HG02885 (cell line): Measurements from ENCODE around the gene TMEM161A.

Experiments used
- ATAC-seq: cut with Tn5 transposase; IDR thresholded peaks from one replicate; pipeline ENCODE4 v1.9.1; 2021; ENCODE audit warnings: mild to moderate bottlenecking; ENCODE audit not compliant: unreplicated experiment, poor library complexity

TMEM161A gene

DNA sequence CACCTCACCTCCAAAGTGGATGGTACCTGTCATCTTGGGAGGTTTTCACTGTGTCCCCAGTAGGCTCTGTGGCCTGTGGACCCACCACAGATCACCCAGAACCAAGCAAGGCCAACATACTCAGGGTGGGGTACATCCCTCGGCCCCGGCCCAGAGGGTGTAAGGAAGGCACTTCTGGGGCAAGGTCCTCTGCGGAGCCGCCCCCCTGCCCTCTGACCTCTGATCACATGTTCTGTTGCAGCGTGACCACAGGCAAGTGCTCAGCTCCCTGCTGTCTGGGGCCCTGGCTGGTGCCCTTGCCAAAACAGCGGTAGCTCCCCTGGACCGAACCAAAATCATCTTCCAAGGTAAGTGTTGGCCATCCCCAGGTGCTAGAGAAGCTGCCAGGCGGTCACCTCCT lies 36.7 kb downstream of the TMEM161A start:
- ATAC-seq, result no peak

DNA sequence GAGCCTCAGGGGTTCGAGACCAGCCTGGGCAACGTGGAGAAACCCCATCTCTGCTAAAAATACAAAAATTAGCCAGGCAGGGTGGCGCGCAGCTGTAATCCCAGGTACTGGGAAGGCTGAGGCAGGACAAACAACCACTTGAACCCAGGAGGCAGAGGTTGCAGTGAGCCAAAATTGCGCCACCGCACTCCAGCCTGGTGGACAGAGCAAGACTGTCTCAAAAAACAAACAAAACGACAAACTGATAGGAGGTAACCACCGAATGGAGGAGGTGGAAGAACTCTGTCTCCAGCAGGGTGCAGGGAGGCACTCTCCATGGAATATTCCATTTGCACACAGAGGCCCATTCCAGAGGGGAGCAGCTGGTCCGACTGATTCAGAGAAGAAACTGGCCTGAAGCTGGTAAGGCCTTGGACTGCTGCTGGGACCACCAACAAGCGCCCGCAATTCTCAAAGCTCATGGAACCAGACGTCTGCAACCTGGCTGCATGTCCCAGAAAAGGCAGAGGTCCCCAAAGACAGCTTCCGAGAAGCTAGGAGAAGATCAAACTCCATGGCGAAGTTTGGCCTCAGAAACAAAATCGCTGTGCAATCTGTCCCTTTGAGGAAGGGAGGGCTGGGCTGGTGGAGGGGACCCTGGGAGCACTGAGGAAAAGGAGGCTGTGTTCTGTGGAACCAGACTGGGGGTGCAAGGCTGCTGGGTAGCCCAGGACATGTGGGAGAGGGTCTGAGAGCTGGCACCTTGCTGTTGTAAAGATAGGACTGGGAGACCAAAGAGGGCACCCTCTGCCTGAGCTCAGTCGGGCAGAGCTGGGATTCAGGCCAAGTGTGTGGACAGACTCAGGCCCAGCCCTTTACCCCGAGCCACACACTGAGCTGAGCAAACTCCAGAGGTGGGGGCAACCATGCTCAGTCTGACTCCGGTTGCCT lies 39.3 kb downstream of the TMEM161A start:
- ATAC-seq, result no peak

- no peak for ATAC-seq
Measured at GRCh38 chr19:19098084-19098702, 40.1 kb downstream of the TMEM161A start.

DNA sequence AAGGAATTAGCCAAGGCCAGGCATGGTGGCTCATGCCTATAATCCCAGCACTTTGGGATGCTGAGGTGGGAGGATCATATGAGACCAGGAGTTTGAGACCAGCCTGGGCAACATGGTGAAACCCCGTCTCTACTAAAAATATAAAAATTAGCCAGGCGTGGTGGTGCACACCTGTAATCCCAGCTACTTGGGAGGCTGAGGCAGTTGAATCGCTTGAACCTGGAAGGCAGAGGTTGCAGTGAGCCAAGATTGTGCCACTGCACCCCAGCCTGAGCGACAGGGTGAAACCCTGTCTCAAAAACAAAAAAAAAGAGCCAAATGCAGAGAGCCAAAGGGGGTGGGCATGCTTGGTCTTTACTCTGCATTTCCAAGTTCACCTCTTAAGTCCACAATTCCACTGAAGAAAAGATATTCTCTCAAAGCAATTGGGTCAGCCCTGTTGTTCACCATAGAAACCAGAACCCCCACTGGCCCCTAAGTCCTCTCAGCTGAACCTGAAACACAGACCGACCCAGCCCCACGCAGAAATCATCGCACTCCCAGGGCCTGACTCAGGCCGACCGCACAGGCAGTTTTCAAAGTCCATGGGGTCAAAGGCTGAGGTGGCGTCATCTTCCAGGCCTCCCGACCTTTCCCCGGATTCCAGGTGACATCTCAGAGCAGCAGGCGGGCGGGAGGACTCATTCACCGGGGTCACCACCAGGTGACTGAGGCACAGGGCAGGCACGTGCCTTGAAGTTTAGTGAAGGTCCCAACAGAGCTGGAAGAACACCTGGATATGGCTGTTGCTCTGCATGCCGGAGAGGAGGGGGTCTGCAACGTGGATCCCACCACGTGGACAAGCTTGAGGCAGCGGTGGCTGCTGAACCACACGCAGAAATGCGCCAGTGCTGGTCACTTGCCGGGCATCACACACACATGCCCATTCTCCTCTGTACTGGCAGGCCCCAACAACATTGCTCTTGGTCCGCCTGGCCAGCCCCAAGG lies 41.3 kb downstream of the TMEM161A start:
- ATAC-seq, result no peak

DNA sequence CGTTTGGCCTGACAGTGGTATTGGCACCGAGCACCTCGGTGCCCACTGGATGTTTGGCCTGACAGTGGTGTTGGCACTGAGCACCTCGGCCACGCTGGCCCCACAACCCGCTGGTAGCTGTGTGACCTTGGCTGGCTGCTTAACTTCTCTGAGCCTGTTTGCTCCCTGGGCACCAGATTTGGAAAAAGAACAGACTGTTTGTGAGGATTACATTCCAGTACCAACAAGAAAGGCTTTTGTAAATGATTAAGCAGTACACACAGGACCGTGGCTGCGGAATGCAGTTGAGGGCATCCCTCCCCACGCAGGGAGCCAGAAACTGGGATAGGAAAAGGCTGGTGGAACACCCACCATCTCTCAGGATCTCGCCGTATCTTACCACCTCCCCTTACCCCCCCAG lies 42.6 kb downstream of the TMEM161A start:
- no peak for ATAC-seq

- ATAC-seq, result no peak
Measured at GRCh38 chr19:19094513-19094912, 43.8 kb downstream of the TMEM161A start.

DNA sequence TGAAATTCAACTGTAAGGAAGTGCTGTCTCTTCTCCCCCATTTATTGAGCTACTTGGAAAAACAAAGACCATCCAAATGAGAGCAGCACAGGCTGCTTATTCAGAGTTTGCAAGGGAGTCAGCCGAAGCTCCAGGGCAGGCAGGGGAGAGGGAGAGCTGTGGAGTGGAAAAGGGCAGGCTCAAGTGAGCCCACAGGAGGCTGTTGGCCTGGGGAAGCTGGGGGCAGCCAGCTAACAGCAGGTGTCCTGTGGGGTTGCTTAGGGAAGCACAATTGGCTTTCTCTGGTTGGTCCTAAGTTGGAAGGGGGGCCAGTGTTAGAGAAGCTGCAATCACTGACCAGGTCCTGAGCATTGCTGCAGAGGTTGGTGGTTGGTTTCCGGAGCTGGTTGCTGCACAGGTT lies 50.6 kb downstream of the TMEM161A start:
- ATAC-seq, result no peak

DNA sequence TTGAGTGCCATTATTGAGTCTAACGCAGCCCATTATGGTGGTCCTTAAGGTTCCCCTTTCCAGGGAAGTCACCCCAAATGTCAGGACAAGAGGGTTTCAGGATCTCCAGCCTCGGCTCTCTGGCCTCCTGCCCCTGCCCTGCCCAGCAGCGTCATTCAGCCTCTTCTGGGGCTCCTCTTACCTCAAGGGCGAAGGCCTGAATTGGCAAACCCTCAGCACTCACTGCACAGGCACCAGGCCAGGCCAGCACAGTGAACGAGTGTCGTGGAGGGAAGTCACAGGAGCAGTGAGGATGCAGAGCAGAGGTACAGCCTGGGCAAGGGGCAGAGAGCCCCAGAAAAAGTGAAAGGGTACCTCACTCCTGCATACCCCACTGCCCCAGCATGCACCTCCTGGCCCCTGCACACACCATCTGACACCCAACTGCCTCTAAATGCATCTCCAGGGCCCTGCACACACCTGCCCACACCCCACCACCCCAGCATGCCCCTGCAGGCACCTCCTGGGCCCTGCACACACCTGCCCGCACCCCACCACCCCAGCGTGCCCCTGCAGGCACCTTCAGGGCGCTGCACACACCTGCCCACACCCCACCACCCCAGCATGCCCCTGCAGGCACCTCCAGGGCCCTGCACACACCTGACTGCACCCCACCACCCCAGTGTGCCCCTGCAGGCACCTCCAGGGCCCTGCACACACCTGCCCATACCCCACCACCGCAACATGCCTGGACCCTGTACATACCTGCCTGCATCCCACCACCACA lies 54.7 kb downstream of the TMEM161A start:
- no peak for ATAC-seq

DNA sequence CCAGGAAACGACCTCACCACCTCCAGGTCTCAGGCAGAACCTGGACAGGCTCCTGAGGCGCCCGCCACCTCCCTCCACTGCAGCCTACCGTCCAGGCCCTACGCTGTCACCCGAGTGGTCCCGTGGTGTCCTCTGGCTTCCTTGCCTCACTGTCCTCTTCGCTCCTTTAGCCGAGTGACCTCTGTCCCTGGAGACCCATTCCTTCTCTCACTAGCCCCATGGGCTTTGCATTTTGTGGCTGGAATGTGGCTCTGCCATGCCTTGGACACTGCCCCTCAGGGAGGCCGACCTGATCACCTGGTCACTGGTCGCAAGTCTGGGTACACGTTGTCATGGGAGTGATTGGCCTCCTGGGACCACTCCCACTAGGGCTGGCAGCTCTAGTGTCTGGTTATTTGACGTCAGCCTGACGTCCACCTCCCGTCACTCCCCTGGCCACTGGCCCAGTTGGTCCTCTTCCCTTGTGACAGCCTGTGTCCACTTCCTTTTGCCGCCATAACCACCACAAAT lies 56.6 kb downstream of the TMEM161A start:
- no peak for ATAC-seq

DNA sequence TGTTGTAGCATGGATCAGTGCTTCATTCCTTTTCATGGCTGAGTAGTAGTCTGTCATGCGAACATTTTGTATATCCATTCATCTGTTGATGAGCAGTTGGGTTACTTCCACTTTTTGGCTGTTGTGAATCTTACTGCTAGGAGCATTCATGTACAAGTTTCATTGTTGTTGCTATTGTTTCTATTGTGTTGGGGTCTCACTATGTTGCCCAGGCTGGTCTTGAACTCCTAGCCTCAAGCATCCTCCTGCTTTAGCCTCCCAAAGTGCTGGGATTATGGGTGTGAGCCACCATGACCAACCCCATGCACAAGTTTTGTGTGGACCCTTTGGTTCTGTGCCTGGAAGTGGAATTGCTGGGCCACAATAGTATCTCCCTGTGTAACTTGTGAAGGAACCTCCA lies 58.7 kb downstream of the TMEM161A start:
- no peak for ATAC-seq

- ATAC-seq, result no peak
Measured at GRCh38 chr19:19078801-19079200, 59.5 kb downstream of the TMEM161A start.

DNA sequence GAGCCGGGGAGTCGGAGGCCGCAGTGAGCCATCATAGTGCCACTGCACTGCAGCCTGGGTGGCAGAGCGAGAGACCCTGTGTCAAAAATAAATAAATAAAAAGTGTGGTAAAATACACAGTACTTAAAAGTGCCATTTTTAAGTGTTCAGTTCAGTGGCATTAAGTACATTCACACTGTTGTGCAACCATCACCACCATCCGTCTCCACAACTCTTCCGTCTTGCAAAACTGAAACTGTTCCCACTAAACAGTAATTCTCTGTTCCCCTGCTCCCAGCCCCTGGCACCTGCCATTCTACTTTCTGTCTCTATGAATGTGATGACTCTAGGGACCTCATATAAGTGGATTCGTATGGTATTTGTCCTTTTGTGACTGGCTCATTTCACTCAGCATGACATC lies 61.2 kb downstream of the TMEM161A start:
- ATAC-seq, result no peak

DNA sequence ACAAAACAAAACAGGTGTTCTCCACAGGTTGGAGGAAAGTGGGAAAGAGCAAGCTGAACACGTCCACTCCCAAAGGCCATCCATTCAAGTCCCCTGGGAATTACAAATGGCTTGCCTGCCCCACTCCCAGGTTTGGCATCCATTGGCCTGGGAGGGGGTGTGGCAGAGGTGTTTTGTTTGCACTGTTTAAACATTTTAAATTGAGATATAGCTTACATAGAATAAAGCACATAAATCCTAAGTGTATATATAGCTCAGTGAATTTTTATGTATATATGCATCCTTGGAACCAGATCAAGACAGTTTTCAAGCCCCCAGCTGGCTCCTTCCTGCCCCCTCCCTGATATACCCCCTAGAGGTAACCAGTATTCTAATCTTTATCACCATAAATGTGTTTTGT lies 61.8 kb downstream of the TMEM161A start:
- no peak for ATAC-seq

GRCh38 chr19:19075126-19075525 lies 63.2 kb downstream of the TMEM161A start:
- no peak for ATAC-seq

- no peak for ATAC-seq
Measured at GRCh38 chr19:19074196-19074882, 63.9 kb downstream of the TMEM161A start.

DNA sequence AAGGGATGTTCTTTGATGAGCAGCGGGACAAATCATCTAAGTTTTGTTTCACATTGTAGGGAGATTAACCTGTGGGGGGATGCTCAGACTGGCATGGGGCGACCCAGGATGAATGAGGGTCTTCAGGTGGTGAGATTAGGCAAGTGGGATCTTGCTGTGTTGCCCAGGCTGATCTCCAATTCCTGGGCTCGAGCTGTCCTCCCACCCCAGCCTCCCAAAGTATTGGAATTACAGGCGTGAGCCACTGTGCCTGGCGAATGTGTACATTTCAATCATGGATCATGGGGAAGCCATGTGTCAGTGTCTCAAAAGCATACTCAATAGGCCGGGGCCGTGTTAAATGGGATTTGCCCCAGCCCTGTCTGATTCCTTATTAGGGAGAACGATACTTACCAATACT lies 66.4 kb downstream of the TMEM161A start:
- ATAC-seq, result no peak
